Measurements from ENCODE around the gene FCHO2.
A peak's percentile ranks its signal among the peaks of the same experiment; 100 is the strongest.

The FCHO2 gene

GRCh38 chr5:73135429-73136054 lies 179.7 kb downstream of the FCHO2 start:
- DNase-seq (ENCODE audit: low spot score) = peak; percentile 72

DNA sequence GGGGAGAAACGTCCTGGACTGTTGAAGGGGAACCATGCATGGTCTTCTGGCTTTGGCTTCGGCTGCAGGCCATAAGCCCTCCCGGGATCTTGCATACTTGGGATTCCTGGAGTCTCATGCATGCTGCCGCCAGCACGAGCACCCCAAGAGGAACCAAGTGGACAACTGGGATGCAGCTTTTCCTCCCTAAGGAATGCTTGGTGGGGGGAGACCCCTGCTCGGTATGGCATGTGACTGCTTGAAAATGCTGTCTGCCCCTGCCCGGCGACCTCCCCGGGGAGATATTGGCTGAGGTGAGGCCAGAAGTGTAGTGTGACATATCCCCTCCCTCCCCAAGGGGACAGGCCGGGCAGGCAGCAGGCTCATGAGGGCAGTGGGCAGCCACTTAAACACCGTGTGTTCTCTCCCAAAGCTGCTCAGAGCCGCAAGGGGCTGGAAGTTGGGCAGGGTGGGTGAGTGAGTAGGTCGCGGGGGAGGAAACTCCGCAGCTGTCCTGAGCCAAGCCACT lies 180.3 kb downstream of the FCHO2 start:
- DNase-seq (ENCODE audit: low spot score) = no peak

DNA sequence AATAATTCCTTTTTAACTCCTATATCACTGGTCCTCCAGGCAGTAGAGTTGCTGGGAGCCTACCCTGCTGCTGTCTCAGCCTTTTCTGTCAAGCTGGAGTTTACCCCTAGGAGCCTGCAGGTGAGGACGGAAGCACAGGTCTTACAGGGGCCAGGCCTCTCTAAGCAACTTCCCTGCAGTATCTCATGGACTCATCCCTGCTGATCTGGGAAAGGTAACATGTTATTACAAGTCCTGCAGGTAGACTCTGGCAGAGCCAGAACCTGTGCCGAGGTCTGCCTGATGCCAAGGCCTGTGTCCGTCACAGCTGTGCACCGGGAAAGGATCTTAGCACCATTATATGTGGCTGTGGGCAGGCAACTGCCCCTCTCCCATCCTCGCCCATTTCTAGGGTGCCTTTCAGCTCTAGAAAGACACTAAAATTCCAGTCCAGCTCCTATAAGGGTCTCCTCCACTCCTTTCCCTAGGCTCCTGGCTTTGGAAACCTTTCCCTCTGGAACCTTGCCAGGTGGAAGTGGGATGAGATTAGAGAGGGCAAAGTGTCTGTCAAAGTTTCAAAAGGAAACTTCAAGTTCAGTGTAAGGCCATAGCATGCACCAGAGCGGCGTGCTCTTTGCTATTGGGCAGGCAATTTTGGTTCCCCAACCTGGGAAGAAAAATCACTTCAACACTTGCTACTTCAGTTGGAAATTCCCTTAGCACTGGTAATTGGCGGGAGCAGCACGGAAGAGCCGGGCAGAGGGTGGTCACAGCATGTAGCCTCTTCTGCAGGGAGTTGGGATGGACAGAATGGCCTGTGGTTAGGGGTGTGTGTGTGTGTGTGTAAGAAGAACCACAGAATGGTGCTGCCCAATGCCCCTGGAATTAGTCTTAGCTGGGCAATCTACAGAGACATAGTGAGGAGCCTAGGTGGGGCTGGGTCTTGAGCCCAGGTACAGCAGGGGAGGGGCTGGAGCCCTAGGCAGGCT lies 182.0 kb downstream of the FCHO2 start:
- DNase-seq (ENCODE audit: low spot score) = no peak

GRCh38 chr5:73139485-73139884 lies 183.6 kb downstream of the FCHO2 start:
- DNase-seq (ENCODE audit: low spot score) = no peak

All from NAMALWA (cell line).